Urothelium cell line (cell line): ENCODE results near the gene ASPHD1.
"Not testable (repeated sequence)": the region's sequence is repeated elsewhere in the genome, so short reads cannot be mapped to it uniquely, and the experiment has no call there.

Experiments
- DNase-seq: peaks from one replicate; pipeline ENCODE4 v3.0.0; 2011; ENCODE audit warnings: low spot score, mixed read lengths
- FAIRE-seq: peaks from 2 replicates; lab custom pipeline; 2011; peaks lifted over from hg19 to GRCh38; lab: Jason Lieb, UNC

Gene ASPHD1

GRCh38 chr16:29906520-29907244 is 6.4 kb downstream of the ASPHD1 start:
- DNase-seq, result no peak
- no peak for FAIRE-seq

GRCh38 chr16:29907973-29908372 is 7.7 kb downstream of the ASPHD1 start:
- FAIRE-seq (no peak), DNase-seq (no peak)

- DNase-seq (no peak), FAIRE-seq (no peak)
These were observed 8.5 kb downstream of the ASPHD1 start for GRCh38 chr16:29908719-29909220.

- FAIRE-seq (no peak), DNase-seq (no peak)
These were observed 9.1 kb downstream of the ASPHD1 start for GRCh38 chr16:29909391-29909790.

GRCh38 chr16:29909851-29910250 is 9.6 kb downstream of the ASPHD1 start:
- not testable (repeated sequence) for DNase-seq, FAIRE-seq

GRCh38 chr16:29910819-29911675 is 10.8 kb downstream of the ASPHD1 start:
- DNase-seq (no peak), FAIRE-seq (no peak)

- DNase-seq (no peak), FAIRE-seq (no peak)
These were observed 11.4 kb downstream of the ASPHD1 start for GRCh38 chr16:29911676-29912010.

GRCh38 chr16:29912087-29912486 is 11.8 kb downstream of the ASPHD1 start:
- DNase-seq, result no peak
- no peak for FAIRE-seq

- DNase-seq, result no peak
These were observed 13.2 kb downstream of the ASPHD1 start for GRCh38 chr16:29913514-29913913.

GRCh38 chr16:29915590-29916247 is 15.4 kb downstream of the ASPHD1 start:
- DNase-seq, result no peak
- FAIRE-seq, result no peak

More at GRCh38 chr16:29913514-29913913, 13.2 kb downstream of the ASPHD1 start:
- no peak for FAIRE-seq

- no peak for DNase-seq
- no peak for FAIRE-seq
These were observed 16.7 kb downstream of the ASPHD1 start for GRCh38 chr16:29916979-29917378.

- no peak for FAIRE-seq
These were observed 20.2 kb downstream of the ASPHD1 start for GRCh38 chr16:29920288-29921033.

GRCh38 chr16:29921034-29921385 is 20.7 kb downstream of the ASPHD1 start:
- DNase-seq (no peak), FAIRE-seq (no peak)

More at GRCh38 chr16:29920288-29921033, 20.2 kb downstream of the ASPHD1 start:
- DNase-seq, result no peak

GRCh38 chr16:29922326-29922725 is 22.0 kb downstream of the ASPHD1 start:
- FAIRE-seq, result no peak

GRCh38 chr16:29922986-29923501 is 22.8 kb downstream of the ASPHD1 start:
- FAIRE-seq (no peak), DNase-seq (no peak)

More at GRCh38 chr16:29922326-29922725, 22.0 kb downstream of the ASPHD1 start:
- no peak for DNase-seq

- FAIRE-seq (no peak), DNase-seq (no peak)
These were observed 24.9 kb downstream of the ASPHD1 start for GRCh38 chr16:29925105-29925756.

- DNase-seq (peak; percentile 94), FAIRE-seq (no peak)
These were observed 25.8 kb downstream of the ASPHD1 start, which contains the start of gene KCTD13 for GRCh38 chr16:29925781-29926710. TSS of gene KCTD13 (minus strand) at chr16:29926226. CDS start at chr16:29926033, 193 bp downstream.

GRCh38 chr16:29926711-29927052 is 26.4 kb downstream of the ASPHD1 start:
- DNase-seq (peak; percentile 31), FAIRE-seq (no peak)
